DOHH2 (cell line): ENCODE results near the gene SELPLG.
"Not testable (repeated sequence)": the region's sequence is repeated elsewhere in the genome, so short reads cannot be mapped to it uniquely, and the experiment has no call there.

ENCODE experiments used
- H3F3A ChIP-seq: fragments of 200-600 bp; sonication (generic), shearing (Covaris generic); 2 replicates; pipeline ENCODE4 v1.6.0; 2016; ENCODE audit warnings: antibody characterized with exemption, mild to moderate bottlenecking; ENCODE audit not compliant: control insufficient read depth, insufficient read depth
- H3K27ac ChIP-seq: fragments of 200-600 bp; sonication (generic); 2 replicates; pipeline ENCODE4 v1.5.1; 2014; ENCODE audit warnings: low read depth, mild to moderate bottlenecking, low read length, moderate library complexity
- H3K27me3 ChIP-seq: fragments of 200-600 bp; sonication (generic); 2 replicates; pipeline ENCODE4 v1.6.1; 2014; ENCODE audit warnings: mild to moderate bottlenecking, low read length, mixed read lengths; ENCODE audit not compliant: control insufficient read depth
- H3K36me3 ChIP-seq: fragments of 200-600 bp; sonication (generic); 2 replicates; pipeline ENCODE4 v1.6.1; 2014; ENCODE audit warnings: mild to moderate bottlenecking, low read length, moderate library complexity, mixed read lengths; ENCODE audit not compliant: control insufficient read depth
- H3K4me1 ChIP-seq: fragments of 200-600 bp; sonication (generic); 2 replicates; pipeline ENCODE4 v1.6.1; 2014; ENCODE audit warnings: mild to moderate bottlenecking, low read length, mixed read lengths; ENCODE audit not compliant: control insufficient read depth
- H3K4me2 ChIP-seq: fragments of 200-600 bp; sonication (generic); 2 replicates; pipeline ENCODE4 v1.6.0; 2014; ENCODE audit warnings: mild to moderate bottlenecking, low read length, moderate library complexity
- H3K4me3 ChIP-seq: fragments of 200-600 bp; sonication (generic); 2 replicates; pipeline ENCODE4 v1.5.1; 2014; ENCODE audit warnings: mild to moderate bottlenecking, low read length, mixed read lengths
- H3K79me2 ChIP-seq: fragments of 200-600 bp; sonication (generic); 2 replicates; pipeline ENCODE4 v1.6.1; 2014; ENCODE audit warnings: mild to moderate bottlenecking, low read length, mixed read lengths; ENCODE audit not compliant: control insufficient read depth
- H3K9me2 ChIP-seq: fragments of 200-600 bp; sonication (generic); replicated peaks from 2 replicates; pipeline ENCODE4 v1.6.1; 2014; ENCODE audit warnings: mild to moderate bottlenecking, low read length, mixed read lengths; ENCODE audit not compliant: control insufficient read depth
- H3K9me3 ChIP-seq: fragments of 200-600 bp; sonication (generic); 2 replicates; pipeline ENCODE4 v1.6.1; 2014; ENCODE audit warnings: antibody characterized with exemption, low read length, mixed read lengths; ENCODE audit not compliant: control insufficient read depth, insufficient read depth
- H4K20me1 ChIP-seq: fragments of 200-600 bp; sonication (generic); 2 replicates; pipeline ENCODE4 v1.6.0; 2014; ENCODE audit warnings: low read depth, mild to moderate bottlenecking, antibody characterized with exemption, low read length, moderate library complexity; ENCODE audit not compliant: control insufficient read depth, insufficient read depth
- CTCF ChIP-seq: fragments of 200-600 bp; sonication (generic); IDR thresholded peaks from one replicate; pipeline ENCODE4 v1.5.1; 2014; ENCODE audit warnings: antibody characterized with exemption, mild to moderate bottlenecking, low read depth, low read length; ENCODE audit not compliant: poor library complexity, severe bottlenecking
- EZH2phosphoT487 ChIP-seq: fragments of 200-600 bp; sonication (generic); IDR thresholded peaks from 2 replicates; pipeline ENCODE4 v1.6.1; 2017; ENCODE audit warnings: borderline replicate concordance, mild to moderate bottlenecking, antibody characterized with exemption, low read length, moderate library complexity, mixed read lengths

The SELPLG gene

GRCh38 chr12:108591267-108591980, 42.3 kb downstream of the SELPLG start:
- TF ChIP-seq EZH2phosphoT487 (no peak), CTCF (no peak)
- no peaks in the 10 kb centered on the region for H3K4me1 ChIP-seq
- H4K20me1 ChIP-seq, result no peaks in the 10 kb centered on the region
- no peak overlapping the region for H3K4me3 ChIP-seq
- H3K79me2 ChIP-seq, result no peaks in the 10 kb centered on the region
- no peaks in the 10 kb centered on the region for H3K9me2 ChIP-seq
- H3K27me3 ChIP-seq, result peaks cover 2% of the 10 kb centered on the region
- H3F3A ChIP-seq, result no peaks in the 10 kb centered on the region
- no peak overlapping the region for H3K4me2 ChIP-seq
- no peaks in the 10 kb centered on the region for H3K36me3 ChIP-seq
- no peaks in the 10 kb centered on the region for H3K9me3 ChIP-seq
- H3K27ac ChIP-seq, result no peak overlapping the region

GRCh38 chr12:108590463-108590862, 43.2 kb downstream of the SELPLG start:
- H3K4me3 ChIP-seq, H3F3A ChIP-seq: not testable (repeated sequence)

GRCh38 chr12:108589840-108590229, 43.9 kb downstream of the SELPLG start:
- Histone ChIP-seq H3K4me1 (no peaks in the 10 kb centered on the region), H4K20me1 (no peaks in the 10 kb centered on the region), H3K9me3 (no peaks in the 10 kb centered on the region), H3K27me3 (peaks cover 8% of the 10 kb centered on the region), H3K4me2 (no peak overlapping the region), H3K4me3 (no peak overlapping the region), H3K79me2 (no peaks in the 10 kb centered on the region), H3K36me3 (no peaks in the 10 kb centered on the region), H3K27ac (no peak overlapping the region), H3K9me2 (no peaks in the 10 kb centered on the region), H3F3A (no peaks in the 10 kb centered on the region)
- no peak for TF ChIP-seq CTCF

More at GRCh38 chr12:108590463-108590862, 43.2 kb downstream of the SELPLG start:
- H3K36me3 ChIP-seq, H3K27ac ChIP-seq, H3K4me1 ChIP-seq, H3K9me3 ChIP-seq, H3K79me2 ChIP-seq, H4K20me1 ChIP-seq, H3K9me2 ChIP-seq, H3K27me3 ChIP-seq, H3K4me2 ChIP-seq: not testable (repeated sequence)

GRCh38 chr12:108589028-108589839, 44.5 kb downstream of the SELPLG start:
- H3K4me3 ChIP-seq, result no peak overlapping the region
- H3K36me3 ChIP-seq, result no peaks in the 10 kb centered on the region
- no peaks in the 10 kb centered on the region for H3F3A ChIP-seq
- H3K9me2 ChIP-seq, result no peaks in the 10 kb centered on the region
- no peak for TF ChIP-seq CTCF
- TF ChIP-seq EZH2phosphoT487, result no peak
- no peaks in the 10 kb centered on the region for H3K9me3 ChIP-seq
- H3K27me3 ChIP-seq, result peaks cover 14% of the 10 kb centered on the region
- no peak overlapping the region for H3K27ac ChIP-seq
- H3K79me2 ChIP-seq, result no peaks in the 10 kb centered on the region
- H3K4me1 ChIP-seq, result no peaks in the 10 kb centered on the region
- no peak overlapping the region for H3K4me2 ChIP-seq
- no peaks in the 10 kb centered on the region for H4K20me1 ChIP-seq
